ENCODE data around the gene NUP107.
A peak's percentile ranks its signal among the peaks of the same experiment; 100 is the strongest.
"Not testable (repeated sequence)": the region's sequence is repeated elsewhere in the genome, so short reads cannot be mapped to it uniquely, and the experiment has no call there.

The NUP107 gene

GRCh38 chr12:68686595-68687521 lies at the start of gene NUP107:
TSS of gene NUP107 (plus strand) at chr12:68686978. CDS start at chr12:68687066, 88 bp downstream.
- DNase-seq (ENCODE audit: low read depth in 2 of 2): peak; percentile 92 to 94

GRCh38 chr12:68637439-68637838 lies 49.3 kb upstream of the NUP107 start:
- not testable (repeated sequence) for DNase-seq (ENCODE audit: low read depth in 2 of 2)

DNA sequence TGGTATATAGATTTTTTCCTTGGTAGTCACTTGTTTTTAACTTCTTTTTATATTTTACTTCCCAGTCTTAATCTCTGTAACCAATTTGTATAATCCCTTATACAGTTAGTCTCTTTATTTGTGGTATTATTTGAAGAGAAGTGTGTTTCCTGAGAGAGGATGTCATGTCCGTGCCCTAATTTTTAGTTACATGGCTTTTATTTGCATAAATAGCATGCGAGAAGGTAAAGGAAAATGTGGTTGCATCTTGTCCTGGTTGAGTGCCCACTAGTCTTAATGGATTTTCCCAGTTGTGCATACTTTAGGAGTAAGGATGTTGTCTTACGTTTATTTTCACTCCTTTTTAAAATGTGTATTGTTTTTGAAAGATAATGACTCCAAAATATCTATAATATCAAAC lies 48.6 kb upstream of the NUP107 start:
- no peak for DNase-seq (ENCODE audit: low read depth in 2 of 2)

- DNase-seq (ENCODE audit: low read depth in 2 of 2): no peak
Measured at GRCh38 chr12:68638721-68639395, 47.9 kb upstream of the NUP107 start.

GRCh38 chr12:68639396-68639767 lies 47.4 kb upstream of the NUP107 start:
- no peak for DNase-seq (ENCODE audit: low read depth in 2 of 2)

GRCh38 chr12:68641138-68641537 lies 45.6 kb upstream of the NUP107 start:
- no peak for DNase-seq (ENCODE audit: low read depth in 2 of 2)

DNA sequence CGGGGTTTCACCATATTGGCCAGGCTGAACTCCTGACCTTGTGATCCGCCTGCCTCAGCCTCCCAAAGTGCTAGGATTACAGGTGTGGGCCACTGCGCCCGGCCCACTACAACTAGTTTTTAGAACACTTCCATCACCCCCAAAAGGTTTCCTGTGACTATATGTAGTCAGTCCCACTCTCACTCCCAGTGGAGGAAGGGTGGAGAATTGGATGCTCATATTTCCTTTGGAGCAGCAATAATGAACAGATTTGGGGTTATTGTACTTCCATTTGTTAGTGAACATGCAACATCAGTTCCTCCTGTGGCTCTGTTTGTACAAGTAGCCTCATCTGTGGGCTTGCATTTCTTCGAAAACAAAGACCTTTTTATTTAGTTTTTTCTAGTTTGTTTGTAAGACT lies 40.3 kb upstream of the NUP107 start:
- DNase-seq (ENCODE audit: low read depth in 2 of 2): no peak

- DNase-seq (ENCODE audit: low read depth in 2 of 2): no peak
Measured at GRCh38 chr12:68647507-68647906, 39.3 kb upstream of the NUP107 start.

- no peak for DNase-seq (ENCODE audit: low read depth in 2 of 2)
Measured at GRCh38 chr12:68648179-68648578, 38.6 kb upstream of the NUP107 start.

DNA sequence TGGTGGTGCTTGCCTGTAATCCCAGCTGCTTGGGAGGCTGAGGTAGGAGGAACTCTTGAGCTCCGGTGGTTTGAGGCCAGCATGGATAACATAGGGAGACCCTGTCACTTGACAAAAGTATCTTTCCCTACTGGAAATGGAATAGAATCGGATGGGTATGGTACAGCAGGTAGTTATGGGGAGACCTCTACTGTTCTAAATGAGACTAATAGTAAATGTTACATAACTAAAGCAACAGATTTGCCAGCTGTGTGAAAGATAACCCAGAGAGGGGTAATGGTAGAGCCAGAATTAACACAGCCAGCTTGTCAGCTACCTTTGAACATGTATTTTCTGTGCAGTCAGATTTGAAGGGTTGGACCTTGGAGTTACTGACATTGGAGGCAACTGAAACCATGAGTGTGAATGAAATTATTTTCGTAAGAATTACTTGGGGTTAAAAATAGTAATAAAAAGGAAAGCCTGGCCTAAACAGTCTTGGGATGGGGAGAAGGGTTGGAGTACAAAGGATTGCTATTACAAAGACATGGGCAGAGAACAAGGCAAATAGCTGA lies 21.7 kb upstream of the NUP107 start:
- no peak for DNase-seq (ENCODE audit: low read depth in 2 of 2)

GRCh38 chr12:68667291-68667690 lies 19.5 kb upstream of the NUP107 start:
- DNase-seq (ENCODE audit: low read depth in 2 of 2): no peak

- DNase-seq (ENCODE audit: low read depth in 2 of 2): no peak
Measured at GRCh38 chr12:68667896-68668295, 18.9 kb upstream of the NUP107 start.

DNA sequence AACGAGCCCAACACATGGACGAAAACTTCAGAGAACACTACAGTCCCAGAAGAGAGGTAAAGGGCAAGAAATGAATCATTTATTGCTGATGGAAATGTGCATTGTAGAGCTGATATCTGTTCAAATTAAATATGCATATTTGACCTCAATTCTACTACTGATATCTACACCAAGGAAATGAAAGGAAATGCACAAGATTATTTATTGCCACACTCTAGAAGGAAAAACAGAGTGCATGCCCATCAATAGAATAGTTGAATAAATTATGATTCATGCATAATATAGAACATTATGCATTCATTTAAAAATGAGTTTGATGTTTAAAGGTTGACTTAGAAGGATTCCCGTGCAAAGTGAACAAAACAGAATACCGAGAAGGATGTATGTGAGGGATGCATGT lies 15.6 kb upstream of the NUP107 start:
- DNase-seq (ENCODE audit: low read depth in 2 of 2): no peak

DNA sequence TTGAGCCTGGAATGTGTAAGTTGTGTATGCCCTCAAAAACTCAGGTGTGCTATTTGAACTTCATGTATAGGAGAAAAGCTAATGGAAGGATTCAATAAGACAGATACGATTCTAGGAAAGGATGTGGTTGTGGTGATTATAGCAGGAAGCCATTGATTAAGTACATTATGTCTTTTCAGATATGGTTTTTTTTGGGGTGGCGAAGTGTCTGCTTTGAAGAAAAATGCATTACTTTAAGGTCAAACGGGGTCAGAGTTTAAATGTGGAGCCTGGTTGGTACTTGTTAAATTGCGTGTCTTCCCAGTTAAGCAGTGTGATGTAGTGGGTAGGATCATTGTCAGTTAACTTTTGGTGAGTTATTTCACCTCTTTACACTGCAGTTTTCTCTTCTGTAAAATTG lies 13.0 kb upstream of the NUP107 start:
- no peak for DNase-seq (ENCODE audit: low read depth in 2 of 2)

DNA sequence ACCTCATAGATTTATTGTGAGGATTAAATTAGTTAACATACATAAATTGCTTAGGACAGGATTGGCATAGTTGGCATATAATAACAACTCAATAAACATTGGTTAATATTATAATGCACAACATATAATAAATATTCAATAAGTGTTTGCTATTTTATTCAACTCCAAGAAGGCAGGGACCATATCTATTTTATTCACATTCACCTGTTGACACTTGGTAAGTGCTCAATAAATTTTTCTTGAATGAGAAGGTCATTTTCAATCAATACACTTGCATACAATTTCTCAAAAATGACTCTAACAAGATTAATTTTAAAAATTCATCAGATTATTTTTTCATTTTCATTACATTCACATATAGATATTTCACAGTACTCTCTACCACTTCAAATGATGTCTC lies 12.4 kb upstream of the NUP107 start:
- DNase-seq (ENCODE audit: low read depth in 2 of 2): no peak

GRCh38 chr12:68675101-68675842 lies 11.5 kb upstream of the NUP107 start:
- peak in 1 of 2 donors; percentile 28 for DNase-seq (ENCODE audit: low read depth in 2 of 2)

DNA sequence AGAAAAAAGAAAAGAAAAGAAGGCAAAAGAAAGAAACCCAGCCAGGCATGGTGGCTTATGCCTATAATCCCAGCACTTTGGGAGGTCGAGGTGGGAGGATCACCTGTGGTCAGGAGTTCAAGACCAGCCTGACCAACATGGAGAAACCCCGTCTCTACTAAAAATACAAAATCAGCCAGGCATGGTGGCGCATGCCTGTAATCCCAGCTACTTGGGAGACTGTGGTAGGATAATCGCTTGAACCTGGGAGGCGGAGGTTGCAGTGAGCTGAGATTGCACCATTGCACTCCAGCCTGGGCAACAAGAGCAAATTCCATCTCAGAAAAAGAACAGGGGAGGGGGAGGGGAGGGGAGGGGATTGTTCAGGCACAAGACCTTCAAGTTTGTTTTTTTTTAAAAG lies 9.9 kb upstream of the NUP107 start:
- not testable (repeated sequence) for DNase-seq (ENCODE audit: low read depth in 2 of 2)

DNA sequence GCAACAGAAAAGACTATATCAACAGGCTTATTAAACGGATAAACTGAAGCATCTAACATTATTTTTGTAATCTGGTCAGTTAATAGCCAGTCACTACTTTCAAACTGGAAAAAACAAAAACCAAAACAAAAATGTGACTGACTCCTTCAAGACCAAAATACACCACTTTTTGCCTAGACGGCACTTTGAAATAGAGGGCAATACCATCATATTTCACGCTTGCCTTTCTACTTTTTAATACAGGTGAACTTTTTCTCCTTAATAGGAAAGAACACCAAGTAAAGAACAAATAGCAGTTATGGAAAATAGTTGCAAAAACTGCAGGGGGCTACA lies 550 bp upstream of the NUP107 start:
- DNase-seq (ENCODE audit: low read depth in 2 of 2): no peak

DNA sequence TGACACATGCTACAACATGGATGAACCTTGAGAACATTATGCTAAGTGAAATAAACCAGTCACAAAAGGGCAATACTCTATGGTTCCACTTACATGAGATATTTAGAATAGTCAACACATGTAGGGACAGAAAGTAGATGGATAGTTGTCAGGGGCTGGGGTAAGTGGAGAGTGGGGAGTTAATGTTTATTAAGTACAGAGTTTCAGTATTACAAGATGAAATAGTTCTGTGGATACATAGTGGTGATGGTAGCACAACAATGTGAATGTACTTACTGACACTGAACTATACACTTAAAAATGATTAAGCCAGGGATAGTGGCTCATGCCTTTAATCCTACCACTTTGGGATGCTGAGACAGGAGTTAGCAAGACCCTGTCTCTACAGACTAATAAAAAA lies 8.7 kb downstream of the NUP107 start:
- no peak for DNase-seq (ENCODE audit: low read depth in 2 of 2)

GRCh38 chr12:68699486-68699885 lies 12.7 kb downstream of the NUP107 start:
- DNase-seq (ENCODE audit: low read depth in 2 of 2): no peak

- no peak for DNase-seq (ENCODE audit: low read depth in 2 of 2)
Measured at GRCh38 chr12:68727776-68728175, 41.0 kb downstream of the NUP107 start.

- no peak for DNase-seq (ENCODE audit: low read depth in 2 of 2)
Measured at GRCh38 chr12:68733661-68734071, 46.9 kb downstream of the NUP107 start.

Data from stimulated activated CD4-positive, alpha-beta T cell treated with anti-CD3 and anti-CD28 coated beads, Interleukin-1b, Interleukin-23, amount 100 ng/mL, for 1 hour (primary cell).